Neural cell (in vitro differentiated cells): ENCODE data around the gene SLCO4A1. TPM values are rescaled to one million over a fixed set of nuclear protein-coding genes. Genes with fewer than 3 reads are reported as not detected.

Experiments
- H2AFZ ChIP-seq: fragments of 200-600, 300-800 bp; sonication (generic), shearing (Covaris generic); 2 replicates; pipeline ENCODE4 v1.6.0; 2014; ENCODE audit warnings: low read depth, mild to moderate bottlenecking, antibody characterized with exemption, low read length, moderate library complexity
- H3F3A ChIP-seq: fragments of 200-600 bp; shearing (Covaris generic); 2 replicates; pipeline ENCODE4 v1.6.1; 2016; ENCODE audit warnings: mild to moderate bottlenecking, moderate library complexity, mixed read lengths, antibody characterized with exemption, low read length; ENCODE audit not compliant: insufficient read depth, poor library complexity, severe bottlenecking
- H3K27ac ChIP-seq: fragments of 200-600, 300-800 bp; sonication (generic), shearing (Covaris generic); 2 replicates; pipeline ENCODE4 v1.5.1; 2014; ENCODE audit warnings: mild to moderate bottlenecking, low read length, moderate library complexity
- H3K27me3 ChIP-seq: fragments of 300-800, 200-600 bp; sonication (generic), shearing (Covaris generic); 2 replicates; pipeline ENCODE4 v1.6.0; 2014; ENCODE audit warnings: mild to moderate bottlenecking, low read depth, low read length, moderate library complexity; ENCODE audit not compliant: insufficient read depth
- H3K36me3 ChIP-seq: fragments of 300-800, 200-600 bp; sonication (generic), shearing (Covaris generic); 2 replicates; pipeline ENCODE4 v1.5.1; 2014; ENCODE audit warnings: mild to moderate bottlenecking, antibody characterized with exemption, low read length, moderate library complexity; ENCODE audit not compliant: insufficient read depth
- H3K4me2 ChIP-seq: fragments of 300-800, 200-600 bp; sonication (generic), shearing (Covaris generic); 2 replicates; pipeline ENCODE4 v1.6.0; 2014; ENCODE audit warnings: mild to moderate bottlenecking, low read length
- H3K4me3 ChIP-seq: fragments of 300-800, 200-600 bp; sonication (generic), shearing (Covaris generic); 2 replicates; pipeline ENCODE4 v1.5.1; 2014; ENCODE audit warnings: mild to moderate bottlenecking, low read length, moderate library complexity
- H3K79me2 ChIP-seq: fragments of 200-600 bp; shearing (Covaris generic); replicated peaks from 2 replicates; pipeline ENCODE4 v1.6.0; 2014; ENCODE audit warnings: mild to moderate bottlenecking, low read length, moderate library complexity; ENCODE audit not compliant: insufficient read depth
- H3K9ac ChIP-seq: fragments of 300-800, 200-600 bp; sonication (generic), shearing (Covaris generic); 2 replicates; pipeline ENCODE4 v1.6.1; 2016; ENCODE audit warnings: mild to moderate bottlenecking, low read length, mixed read lengths
- H3K9me2 ChIP-seq: fragments of 200-600 bp; shearing (Covaris generic); 2 replicates; pipeline ENCODE4 v1.6.1; 2016; ENCODE audit warnings: mild to moderate bottlenecking, low read length, mixed read lengths; ENCODE audit not compliant: insufficient read depth
- H3K9me3 ChIP-seq: fragments of 200-600, 300-800 bp; sonication (generic), shearing (Covaris generic); 2 replicates; pipeline ENCODE4 v1.6.1; 2016; ENCODE audit warnings: mild to moderate bottlenecking, mixed run types, low read length, moderate library complexity, mixed read lengths
- H4K20me1 ChIP-seq: fragments of 200-600 bp; shearing (Covaris generic); 2 replicates; pipeline ENCODE4 v1.6.1; 2016; ENCODE audit warnings: mild to moderate bottlenecking, mixed run types; ENCODE audit not compliant: insufficient read depth
- CTCF ChIP-seq: fragments of 450-650 bp; IDR thresholded peaks from 2 replicates; pipeline ENCODE4 v1.5.1; 2014; ENCODE audit warnings: antibody characterized with exemption, mild to moderate bottlenecking, moderate library complexity; ENCODE audit not compliant: poor library complexity, severe bottlenecking
- EP300 ChIP-seq: fragments of 450-650 bp; conservative IDR thresholded peaks from 2 replicates; pipeline ENCODE4 v1.6.1; 2014; ENCODE audit warnings: antibody characterized with exemption, mild to moderate bottlenecking, moderate library complexity; ENCODE audit not compliant: poor library complexity, severe bottlenecking
- EZH2 ChIP-seq: fragments of 200-600, 300-800 bp; shearing (Covaris generic), sonication (generic); IDR thresholded peaks from 2 replicates; pipeline ENCODE4 v1.6.1; 2014; ENCODE audit warnings: antibody characterized with exemption, low read length, borderline replicate concordance, mild to moderate bottlenecking; ENCODE audit not compliant: insufficient read depth, poor library complexity, severe bottlenecking
- MXI1 ChIP-seq: fragments of 450-650 bp; conservative IDR thresholded peaks from 2 replicates; pipeline ENCODE4 v1.6.1; 2014; ENCODE audit warnings: antibody characterized with exemption, mild to moderate bottlenecking; ENCODE audit not compliant: poor library complexity, severe bottlenecking
- POLR2AphosphoS5 ChIP-seq: IDR thresholded peaks from 2 replicates; pipeline ENCODE4 v1.6.1; 2012
- RAD21 ChIP-seq: fragments of 450-650 bp; conservative IDR thresholded peaks from 2 replicates; pipeline ENCODE4 v1.6.1; 2014; ENCODE audit warnings: antibody characterized with exemption, mild to moderate bottlenecking, moderate library complexity
- REST ChIP-seq: IDR thresholded peaks from 2 replicates; pipeline ENCODE4 v1.6.1; 2012; ENCODE audit warnings: borderline replicate concordance
- SMC3 ChIP-seq: fragments of 450-650 bp; conservative IDR thresholded peaks from 2 replicates; pipeline ENCODE4 v1.6.1; 2014; ENCODE audit warnings: antibody characterized with exemption, mild to moderate bottlenecking, moderate library complexity; ENCODE audit not compliant: poor library complexity
- TAF1 ChIP-seq: IDR thresholded peaks from 2 replicates; pipeline ENCODE4 v1.6.1; 2012; ENCODE audit warnings: low read depth
- polyA plus RNA-seq: library from polyadenylated mRNA; depleted of rRNA; stranded (reverse); fragments of >200 nt; gene quantifications from 2 replicates; pipeline ENCODE4 v1.2.3, GENCODE V29; 2014

The SLCO4A1 gene
- polyA plus RNA-seq, 1 donor from 2014 or later: 3.5 TPM

- no peaks in the 10 kb centered on the region for H3F3A ChIP-seq
- H4K20me1 ChIP-seq: no peaks in the 10 kb centered on the region
- H3K27me3 ChIP-seq: no peaks in the 10 kb centered on the region
- no peak for TF ChIP-seq MXI1
- no peaks in the 10 kb centered on the region for H3K9me2 ChIP-seq
- no peaks in the 10 kb centered on the region for H3K9me3 ChIP-seq
- no peak overlapping the region for H3K4me2 ChIP-seq
- no peak overlapping the region for H3K4me3 ChIP-seq
- no peaks in the 10 kb centered on the region for H3K36me3 ChIP-seq
- H2AFZ ChIP-seq: no peak overlapping the region
- no peak overlapping the region for H3K27ac ChIP-seq
- no peaks in the 10 kb centered on the region for H3K79me2 ChIP-seq
- no peak overlapping the region for H3K9ac ChIP-seq
Measured at GRCh38 chr20:62651285-62652021, 9.2 kb downstream of the SLCO4A1 start.

GRCh38 chr20:62652041-62652893, 10.0 kb downstream of the SLCO4A1 start:
- Histone ChIP-seq H3K36me3 (no peaks in the 10 kb centered on the region), H3F3A (no peaks in the 10 kb centered on the region), H3K9ac (no peak overlapping the region), H3K27ac (no peak overlapping the region), H3K27me3 (no peaks in the 10 kb centered on the region), H3K4me3 (no peak overlapping the region), H3K79me2 (no peaks in the 10 kb centered on the region), H3K9me2 (no peaks in the 10 kb centered on the region), H3K4me2 (no peak overlapping the region), H4K20me1 (no peaks in the 10 kb centered on the region), H2AFZ (no peak overlapping the region), H3K9me3 (no peaks in the 10 kb centered on the region)
- TF ChIP-seq TAF1 (no peak), SMC3 (no peak), POLR2AphosphoS5 (no peak), REST (no peak), MXI1 (no peak), CTCF (no peak), RAD21 (no peak), EP300 (no peak), EZH2 (no peak)
